Stimulated activated CD4-positive, alpha-beta T cell treated with anti-CD3 and anti-CD28 coated beads, Interleukin-2, amount 100 ng/mL, for 48 hours (primary cell): ENCODE results near the gene PFDN2.

ENCODE experiments used
- DNase-seq, 2 donors: peaks; one replicate each; pipeline ENCODE4 v3.0.0-alpha.2; 2020

PFDN2 gene

DNA sequence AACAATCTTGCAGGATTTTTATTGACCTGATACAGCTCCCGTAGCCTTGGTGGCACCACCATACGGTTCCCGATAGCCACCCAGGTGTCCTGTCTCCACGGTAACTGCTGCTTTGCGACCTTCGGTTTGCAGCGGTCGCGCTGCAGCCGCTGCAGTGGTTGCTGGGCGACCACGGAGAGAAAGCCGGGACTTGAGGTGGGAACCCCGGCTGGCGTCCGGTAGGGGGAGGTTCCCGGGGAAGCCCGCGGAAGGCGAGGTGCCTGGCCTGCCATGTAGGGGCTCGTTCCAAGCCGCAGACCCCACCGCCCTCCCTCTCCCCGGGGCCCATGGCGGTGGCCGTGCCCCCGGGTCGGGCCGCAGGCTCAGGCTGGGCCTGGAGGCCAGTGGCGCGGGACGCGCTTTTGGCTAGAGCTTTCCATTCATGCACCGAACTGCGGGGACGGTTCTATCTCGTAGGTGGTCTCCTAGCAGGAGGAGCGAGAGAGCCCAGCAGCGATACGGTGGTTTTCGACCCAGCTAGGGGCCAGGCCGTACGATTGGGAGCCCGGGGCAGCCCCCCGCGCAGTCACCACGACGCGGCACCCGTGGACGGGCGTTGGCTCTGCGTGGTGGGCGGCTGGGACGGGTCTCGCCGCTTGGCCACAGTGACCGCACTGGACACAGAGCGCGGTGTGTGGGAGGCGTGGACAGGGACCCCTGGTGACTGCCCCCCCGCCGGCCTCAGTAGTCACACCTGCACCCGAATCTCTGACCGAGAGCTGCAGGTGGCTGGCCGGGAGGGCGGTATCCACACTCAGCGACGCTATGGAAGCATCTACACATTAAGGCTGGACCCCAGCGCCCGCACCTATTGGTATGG, 19.4 kb downstream of the PFDN2 start, which contains the start of gene KLHDC9:
Gene KLHDC9, plus strand, starts transcription at position 152 of the 859 bp plus-strand sequence. Its CDS starts 175 bp downstream, at position 327.
- DNase-seq = peak; percentile 46 to 52

DNA sequence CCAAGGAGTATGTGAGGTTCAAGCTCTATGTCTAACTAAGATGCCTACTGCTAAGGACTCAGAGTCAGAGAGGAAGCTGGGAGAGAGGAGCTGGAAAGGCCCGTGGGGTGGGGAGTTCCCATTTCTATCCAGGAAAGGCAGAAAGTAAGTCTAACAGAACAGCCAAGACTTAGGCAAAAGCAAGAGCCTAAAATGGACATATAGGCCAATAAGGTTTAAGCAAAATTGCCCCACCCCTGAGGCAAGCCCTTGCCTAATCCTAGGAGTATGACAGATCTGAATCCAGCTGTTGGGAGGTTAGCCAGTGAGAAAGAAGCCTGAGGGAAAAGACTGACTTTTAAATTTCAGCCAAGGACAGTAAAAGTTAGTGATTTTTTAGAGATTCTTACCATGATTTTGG, 21.3 kb downstream of the PFDN2 start:
- DNase-seq = no peak

DNA sequence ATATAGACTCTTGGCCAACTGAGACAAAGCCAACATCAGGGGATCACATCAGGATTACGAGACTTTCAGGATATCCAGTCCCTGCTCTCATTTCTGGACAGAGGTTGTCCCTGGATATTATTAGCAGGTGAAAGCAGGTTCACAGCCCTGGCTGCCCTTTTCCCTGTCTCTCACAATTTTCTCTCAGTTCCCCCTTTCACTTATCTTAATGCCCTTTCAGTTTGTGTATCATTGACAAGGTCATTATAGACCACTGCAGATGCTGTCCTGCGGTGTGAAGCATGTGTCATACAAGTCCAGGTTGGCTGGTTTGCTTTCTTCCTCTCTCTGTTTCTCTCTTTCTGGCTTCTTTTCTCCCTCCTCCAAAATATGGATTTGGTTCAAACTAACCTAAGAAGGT, 21.8 kb downstream of the PFDN2 start:
- no peak for DNase-seq

DNA sequence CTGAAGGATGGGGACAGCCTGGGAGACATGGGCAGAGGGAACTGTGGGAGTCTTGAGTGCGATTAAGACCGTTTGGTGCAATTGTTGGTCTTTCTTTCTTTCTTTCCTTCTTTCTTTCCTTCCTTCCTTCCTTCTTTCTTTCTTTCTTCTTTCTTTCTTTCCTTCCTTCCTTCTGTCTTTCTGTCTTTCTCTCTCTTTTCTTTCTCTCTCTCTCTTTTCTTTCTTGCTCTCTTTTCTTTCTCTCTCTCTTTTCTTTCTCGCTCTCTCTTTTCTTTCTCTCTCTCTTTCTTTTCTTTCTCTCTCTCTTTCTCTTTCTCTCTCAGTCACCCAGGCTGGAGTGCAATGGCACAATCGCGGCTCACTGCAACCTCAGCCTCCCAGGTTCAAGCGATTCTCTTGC, 22.6 kb downstream of the PFDN2 start:
- no peak for DNase-seq

DNA sequence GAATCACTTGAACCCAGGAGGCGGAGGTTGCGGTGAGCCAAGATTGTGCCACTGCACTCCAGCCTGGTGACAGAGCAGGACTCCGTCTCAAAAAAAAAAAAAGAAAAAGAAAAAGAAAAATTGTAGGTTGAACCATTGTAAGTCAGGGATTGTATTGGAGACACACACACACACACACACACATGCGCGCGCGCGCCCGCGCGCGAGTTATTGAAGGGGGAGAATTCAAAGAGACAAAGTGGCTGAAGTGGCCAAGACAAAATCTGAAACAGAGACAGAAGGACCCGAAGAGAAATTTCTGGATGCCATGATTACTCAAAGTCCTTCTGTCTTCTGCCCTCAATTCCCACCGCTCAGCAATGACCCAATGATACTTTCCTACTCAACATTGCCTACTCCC, 23.4 kb downstream of the PFDN2 start:
- DNase-seq = no peak

DNA sequence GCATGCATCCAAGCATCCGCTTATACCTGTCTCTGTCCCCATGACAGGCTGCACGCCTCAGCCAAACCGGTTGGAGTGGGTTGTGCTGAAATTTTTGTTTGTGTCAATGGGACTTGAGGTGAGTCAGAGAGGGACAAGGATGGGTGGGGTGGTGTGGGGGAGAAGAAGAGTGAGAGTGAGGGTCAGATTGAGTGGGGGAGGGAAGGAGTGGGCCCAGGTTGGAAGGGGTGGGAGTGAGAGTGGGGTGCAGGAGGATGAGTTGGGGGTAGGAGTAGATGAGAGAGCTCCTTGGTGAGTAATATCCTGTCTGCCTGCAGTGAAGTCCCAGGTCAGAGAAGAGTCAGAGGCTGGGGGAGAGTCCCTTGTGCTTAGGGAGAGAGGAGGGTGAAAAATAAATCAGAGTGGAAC, 25.2 kb downstream of the PFDN2 start:
- no peak for DNase-seq

DNA sequence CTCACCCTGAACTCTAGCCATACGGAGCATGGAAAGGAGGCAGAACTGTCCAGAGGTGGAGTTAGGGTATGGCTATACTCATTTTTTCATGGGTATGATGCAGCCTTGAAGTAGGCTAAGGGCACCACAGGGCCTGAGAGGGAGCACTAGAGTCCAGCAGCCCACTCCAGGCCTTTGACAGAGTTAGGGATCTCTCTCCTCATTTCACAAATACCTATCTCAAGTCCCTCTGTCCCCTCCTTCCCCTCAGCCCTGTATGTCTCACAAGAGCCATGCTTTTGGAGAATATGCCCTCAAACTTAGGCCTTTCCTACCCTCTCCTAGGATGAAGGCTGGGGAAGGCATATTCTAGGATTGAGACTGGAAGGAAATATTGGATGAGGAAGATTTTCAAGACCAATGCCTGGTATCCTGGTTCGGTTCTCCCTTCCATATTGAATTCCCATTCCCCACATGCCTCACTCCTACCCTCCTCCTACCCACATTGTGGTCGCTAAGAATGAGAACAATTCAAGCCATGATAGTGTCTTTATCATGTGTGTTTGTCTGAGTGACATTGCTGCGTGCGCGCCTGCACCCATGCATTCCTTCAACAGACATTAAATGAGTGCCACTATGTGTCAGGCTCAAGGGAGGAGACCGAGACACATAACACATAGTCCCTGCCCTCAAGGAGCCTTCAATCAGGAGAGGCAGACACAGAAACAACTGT, 25.9 kb downstream of the PFDN2 start:
- no peak for DNase-seq

DNA sequence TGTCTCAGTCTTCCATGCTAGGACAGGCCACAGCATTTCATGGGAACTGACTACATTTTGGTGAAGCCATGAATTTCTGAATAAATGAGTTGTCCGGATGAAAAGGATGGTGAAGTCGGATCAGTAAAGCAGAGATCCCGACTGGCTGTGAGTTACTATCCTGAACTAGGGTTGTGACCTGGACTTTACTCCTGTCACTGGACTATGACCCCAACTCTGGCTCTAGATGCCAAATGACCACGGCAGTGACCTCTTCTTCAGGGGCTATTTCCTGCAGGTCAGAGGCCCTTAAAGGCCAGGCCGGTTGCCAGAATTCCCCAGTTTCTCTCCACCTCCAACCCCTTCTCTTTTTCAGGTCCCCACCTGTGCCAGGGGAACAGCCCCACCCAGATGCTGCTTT, 26.7 kb downstream of the PFDN2 start:
- DNase-seq = no peak

DNA sequence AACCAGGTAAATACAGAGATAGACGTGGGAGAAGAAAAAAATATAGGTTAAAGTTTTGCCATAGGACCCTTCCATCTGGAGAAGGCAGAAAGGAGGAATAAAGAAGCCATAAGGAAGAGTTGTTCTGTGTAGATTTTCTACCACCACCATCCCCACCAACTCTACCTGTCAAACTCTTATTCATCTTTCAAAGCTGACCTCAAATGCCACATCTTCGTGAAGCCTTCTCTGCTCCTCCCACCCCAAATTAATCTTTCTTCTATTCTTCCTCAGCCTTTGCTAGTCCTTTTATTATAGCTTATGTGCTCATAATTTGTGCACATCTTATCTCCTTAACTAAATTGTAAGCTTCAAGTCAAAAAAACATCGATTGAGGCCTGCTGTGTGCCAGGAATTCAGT, 27.2 kb downstream of the PFDN2 start:
- DNase-seq = no peak

DNA sequence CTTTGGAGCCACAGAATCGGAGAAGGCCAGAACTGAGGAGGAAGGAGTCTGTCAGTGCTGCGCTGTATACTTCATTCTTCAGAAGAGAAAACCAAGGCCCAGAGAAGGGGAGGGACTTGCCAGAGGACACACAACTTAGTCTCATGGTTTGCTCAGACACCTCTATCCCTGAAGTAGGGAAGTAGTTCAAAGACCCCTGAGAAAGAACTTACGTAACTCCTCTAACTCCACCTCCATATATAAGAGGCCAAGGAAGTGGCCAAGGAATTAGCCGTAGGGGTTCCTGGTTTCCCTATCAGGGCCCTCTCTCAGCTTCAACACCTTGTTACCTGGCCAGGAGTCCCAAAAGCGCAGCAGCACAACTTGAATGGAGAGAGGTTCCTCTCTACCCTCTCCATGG, 27.9 kb downstream of the PFDN2 start:
- DNase-seq = no peak

DNA sequence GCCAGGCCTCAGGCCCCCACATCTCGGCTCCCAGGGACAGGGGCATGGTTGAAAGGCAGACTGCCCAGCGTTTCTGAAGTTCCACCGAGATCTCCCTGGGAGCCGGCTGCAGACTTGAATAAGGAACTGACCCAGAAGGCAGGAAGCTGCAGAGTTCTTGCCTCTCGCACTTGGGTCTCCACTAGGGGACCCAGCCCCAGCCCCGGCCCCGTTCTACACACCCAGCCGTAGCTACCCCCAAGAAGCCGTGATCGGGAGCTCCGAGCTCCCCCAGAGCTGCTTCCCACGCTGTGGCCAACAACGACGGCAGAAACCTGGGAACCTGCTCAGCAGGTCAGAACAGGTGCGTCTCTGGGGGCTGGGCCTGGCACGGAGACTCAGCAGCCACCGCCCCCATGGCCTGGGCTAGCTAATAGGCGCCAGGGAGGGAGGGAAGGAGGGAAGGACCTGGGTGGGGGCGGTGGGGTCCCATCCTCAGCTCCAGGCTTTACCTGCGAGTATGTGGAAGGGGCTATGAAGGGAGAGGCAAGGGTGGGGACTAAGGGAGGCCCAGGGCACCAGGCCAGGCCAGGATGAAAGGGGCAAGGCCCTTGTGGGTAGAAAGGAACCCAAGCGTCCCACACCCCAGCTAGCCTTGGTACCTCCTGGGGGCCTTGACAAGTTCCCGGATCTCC, 28.4 kb downstream of the PFDN2 start, which contains the start of gene NECTIN4:
Gene NECTIN4, minus strand, starts transcription at position 308 of the 674 bp plus-strand sequence. Its CDS starts 262 bp downstream, at position 46.
- no peak for DNase-seq

DNA sequence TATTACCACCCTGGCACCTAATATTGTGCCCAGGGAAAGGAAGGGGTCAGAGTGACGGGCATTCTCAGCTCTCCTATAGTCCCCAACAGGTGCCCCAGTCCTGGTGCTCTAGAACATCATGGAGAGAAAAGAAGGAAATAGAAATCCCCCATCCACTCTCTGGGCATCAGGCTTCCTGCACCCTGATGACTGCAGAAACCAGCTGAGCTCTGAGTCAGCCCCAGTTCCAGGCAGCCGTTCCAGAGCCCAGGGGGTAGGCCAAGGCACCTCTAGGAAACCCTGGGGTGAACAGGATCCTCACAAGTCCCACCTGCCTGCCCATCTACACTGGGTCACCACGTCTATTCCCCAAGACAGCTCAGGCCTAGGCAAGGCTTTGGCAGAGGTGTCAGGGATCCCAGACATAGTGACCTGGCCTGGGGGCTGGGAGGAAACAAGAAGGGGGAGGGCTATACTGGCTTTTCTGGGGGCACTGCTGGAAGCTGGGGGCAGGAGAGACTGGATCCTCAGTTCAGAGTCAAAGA, 29.2 kb downstream of the PFDN2 start:
- no peak for DNase-seq

DNA sequence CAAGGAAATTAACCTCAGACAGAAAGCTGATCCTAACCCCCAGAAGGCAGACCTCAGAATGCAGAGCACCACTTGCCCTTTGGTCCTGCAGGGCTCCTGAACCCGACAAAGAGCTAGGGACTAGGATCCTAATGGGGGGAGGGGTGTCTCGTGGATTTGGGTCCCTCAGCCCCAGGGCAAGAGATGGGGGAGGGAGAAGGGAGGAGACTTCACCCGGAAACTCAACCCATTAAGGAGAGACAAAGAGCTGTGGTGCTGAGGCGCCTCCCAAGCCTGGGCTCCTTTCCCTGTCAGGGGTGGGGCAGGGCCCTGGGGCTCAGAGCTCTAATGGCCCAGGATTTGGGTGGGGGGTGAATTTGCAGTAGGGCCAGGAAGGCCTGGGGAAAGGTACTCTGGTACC, 31.4 kb downstream of the PFDN2 start:
- DNase-seq = no peak

DNA sequence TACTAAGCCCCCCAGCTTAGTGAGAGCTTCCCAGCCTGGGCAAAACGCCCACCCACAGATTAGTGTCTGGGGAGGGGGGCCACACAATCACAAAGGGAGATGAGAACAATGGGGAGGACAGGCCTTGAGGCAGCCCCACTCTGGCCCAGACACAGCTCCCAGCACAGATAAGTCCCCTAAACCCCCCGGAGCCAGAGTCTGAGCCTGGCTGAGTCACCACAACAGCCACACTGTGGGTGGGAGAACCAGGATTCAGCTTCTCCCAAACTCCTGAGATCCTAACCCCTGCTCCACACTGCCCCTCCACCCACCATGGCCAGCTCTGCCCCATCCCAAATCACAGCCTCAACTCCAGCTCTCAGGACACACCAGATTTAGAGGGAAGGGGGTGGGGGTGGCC, 32.7 kb downstream of the PFDN2 start:
- no peak for DNase-seq

DNA sequence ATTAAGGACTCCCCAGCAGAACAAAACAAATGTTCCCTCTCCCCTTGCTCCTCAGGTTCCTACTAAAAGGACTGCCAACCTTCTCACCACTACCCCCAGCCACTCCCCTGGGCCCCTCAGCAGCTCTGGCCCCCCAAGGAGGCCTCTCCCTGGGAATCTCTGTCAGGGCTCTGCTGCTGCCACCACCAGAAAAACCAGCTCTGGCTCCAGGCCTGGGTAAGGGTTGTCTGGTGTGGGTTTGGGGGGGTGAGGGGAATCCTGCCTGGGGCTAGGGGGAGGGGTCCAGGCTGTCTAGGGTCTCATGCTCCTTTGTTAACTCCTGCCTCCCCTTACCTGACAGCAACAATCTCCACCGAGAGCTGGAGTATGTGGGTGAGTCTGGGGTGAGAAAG, 33.2 kb downstream of the PFDN2 start:
- DNase-seq = no peak

DNA sequence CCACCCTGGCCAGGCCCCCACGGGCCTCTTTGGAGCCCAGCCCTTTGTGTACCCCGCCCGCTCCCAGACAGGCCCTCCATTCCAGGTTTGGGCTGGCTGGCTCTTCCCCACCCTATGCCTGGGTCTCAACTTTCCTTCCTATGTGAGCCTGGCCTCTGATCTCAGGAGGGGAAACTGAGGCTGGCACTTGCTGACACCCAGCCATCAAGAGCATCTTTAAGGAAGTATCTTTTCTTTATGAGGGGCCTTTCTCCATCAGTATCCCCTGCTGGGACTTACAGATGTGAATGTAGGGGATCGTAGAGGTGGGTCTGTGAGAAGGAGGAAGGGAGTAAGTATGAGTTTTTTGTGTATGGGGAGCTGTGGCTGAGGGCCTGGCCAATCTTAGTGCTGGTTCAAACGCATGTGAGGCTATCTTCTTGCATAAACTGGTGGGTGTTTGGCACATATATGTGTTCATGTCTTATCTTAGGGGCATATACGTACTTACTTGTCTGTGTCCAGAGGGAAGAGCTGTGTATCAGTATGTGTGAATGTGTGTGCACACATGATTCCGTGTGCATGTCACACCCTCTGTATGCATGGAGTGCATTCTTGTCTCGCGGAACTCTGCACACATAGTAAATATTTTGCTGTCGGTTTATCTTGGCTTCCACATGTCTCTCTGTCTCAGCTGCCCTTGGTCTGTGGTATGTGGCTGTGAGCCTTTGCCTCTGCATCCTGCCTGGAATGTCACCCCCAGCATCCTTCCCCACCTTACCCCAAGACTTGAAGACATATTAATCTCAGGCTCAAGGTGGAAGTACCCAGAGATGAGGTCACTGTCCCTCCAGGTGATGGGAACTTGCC, 33.9 kb downstream of the PFDN2 start:
- no peak for DNase-seq

DNA sequence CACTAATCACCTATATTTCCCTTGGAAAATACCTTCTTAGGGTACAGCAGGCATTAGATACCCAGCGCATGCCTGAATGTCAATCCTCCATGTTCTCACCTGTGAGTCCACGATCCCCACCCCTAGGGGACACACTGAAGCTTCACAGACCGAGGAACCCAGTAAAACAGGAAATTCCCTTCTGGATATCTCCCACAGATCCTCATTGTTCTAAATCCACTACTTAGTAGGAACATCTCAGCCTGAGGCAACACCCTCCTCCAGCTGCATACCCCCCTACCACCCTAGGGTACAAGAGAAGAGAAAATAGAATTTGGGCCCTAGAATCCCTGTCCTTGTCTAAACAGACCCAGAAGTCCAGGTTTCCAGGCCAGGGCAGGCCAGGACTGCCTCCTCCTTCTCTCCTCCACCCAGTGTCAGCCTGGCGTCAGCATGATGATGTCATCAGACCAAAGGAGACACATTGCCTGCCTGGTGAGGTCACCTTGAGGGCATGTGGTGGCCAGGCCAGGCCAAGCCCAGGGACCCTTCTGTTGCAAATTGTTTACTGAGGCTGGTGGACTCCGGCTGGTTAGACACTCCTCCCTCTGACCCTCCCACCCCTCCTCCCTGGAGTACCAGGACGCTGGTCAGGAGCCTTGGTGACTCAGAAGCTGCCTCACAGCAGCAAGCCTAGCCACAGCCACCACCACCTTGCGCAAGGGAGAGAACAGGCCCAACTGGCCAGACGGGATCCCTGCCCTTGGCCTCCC, 34.7 kb downstream of the PFDN2 start:
- DNase-seq = no peak

DNA sequence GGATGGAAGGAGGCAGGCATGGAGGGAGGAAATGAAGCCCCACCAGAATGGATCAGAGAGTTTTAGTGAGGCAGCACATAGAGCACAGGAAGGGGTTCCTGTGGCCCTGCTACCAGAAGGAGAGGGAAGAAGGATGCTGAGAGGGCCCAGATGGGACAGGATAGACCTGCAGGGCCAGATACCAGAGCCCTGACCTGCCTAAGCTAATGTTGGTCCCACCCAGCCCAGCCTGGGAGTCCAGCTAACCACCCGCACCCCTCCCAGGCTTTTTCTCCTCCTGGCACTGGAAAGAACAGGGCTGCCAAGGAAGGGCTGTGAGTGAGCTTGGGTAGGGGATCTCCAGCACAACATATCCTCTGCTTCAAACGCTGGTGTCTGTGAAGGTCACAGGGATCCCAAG, 35.4 kb downstream of the PFDN2 start:
- DNase-seq = no peak

DNA sequence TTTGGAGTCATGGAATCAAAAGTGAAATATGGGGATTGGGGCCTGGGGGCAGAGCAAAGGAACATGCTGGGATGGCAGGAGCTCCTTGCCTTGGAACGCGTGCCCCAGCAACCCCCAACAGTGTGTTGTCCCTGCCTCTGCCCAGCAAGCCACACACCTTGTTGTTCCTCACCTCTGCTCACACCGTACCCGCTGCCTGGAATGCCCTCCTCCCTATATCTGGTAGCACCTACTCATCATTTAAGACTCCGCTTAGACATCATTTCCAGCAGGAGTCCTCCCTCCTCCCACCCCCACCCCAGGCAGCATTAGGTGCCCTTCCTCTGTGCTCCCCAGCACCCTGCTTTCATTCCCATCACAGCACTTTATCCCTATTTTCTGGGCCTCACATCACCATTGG, 36.3 kb downstream of the PFDN2 start:
- DNase-seq = no peak

DNA sequence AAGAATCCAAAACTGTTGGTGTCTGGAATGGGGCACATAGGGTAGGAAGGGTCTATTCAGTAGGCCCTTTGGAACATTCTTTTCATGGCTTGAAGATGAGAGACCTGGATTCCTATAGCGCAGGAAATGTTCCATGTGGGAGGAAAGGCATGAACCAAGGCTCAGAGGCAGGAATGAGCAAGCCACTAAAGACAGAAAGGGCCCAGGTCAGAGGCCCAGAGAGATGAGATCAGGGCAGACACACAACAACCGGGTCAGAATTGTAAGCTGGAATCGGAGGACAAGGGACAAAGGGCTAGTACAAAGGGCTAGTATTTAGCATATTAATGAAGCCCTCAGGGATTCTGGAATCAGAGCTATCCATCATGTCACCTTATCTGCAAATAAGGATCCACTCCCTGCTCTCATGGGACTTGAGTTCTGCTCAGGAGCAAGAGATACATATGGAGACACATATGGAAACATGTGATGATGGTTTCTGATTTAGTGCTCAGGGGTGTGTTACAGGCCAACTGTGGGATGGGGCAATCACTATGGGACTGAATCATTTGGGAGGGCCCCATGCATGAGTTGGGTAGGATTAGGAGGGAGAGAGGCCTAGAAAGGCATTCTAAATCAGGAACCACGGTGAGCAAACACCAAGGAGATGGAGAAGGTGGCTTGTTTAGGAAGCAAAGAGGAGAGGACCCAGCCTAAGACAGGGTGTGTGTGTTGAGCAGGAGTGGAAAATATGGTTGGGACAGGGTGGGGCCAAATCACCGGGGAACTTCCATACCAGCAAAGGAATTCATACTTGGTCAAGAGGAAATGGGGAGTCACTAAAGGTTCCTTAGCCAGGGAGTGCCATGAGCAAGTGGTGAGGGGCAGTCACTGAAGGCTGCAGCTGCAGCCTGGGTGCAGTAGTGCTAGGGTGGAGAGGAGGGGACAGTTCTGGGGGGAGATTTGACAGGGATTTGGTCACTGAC, 37.1 kb downstream of the PFDN2 start:
- DNase-seq = no peak
